B cell (primary cell): ENCODE results near the gene ARHGEF37. TPM values are rescaled to one million over a fixed set of nuclear protein-coding genes. Genes with fewer than 3 reads are reported as not detected.

Experiments used
- ATAC-seq: fragments of 200-7000 bp; cut with Tn5 transposase; one replicate; pipeline ENCODE4 v1.10.0; 2021; ENCODE audit warnings: low read depth, mild to moderate bottlenecking, moderate number of reproducible peaks, moderate library complexity
- CTCF ChIA-PET: fragments of 350-600 bp; sonication (Branson Sonifier 250); formaldehyde crosslinking; loops from one replicate; lab custom pipeline; 2021; ENCODE audit warnings: antibody characterized with exemption, inconsistent platforms; lab: Charles Lee
- POLR2A ChIA-PET: fragments of 350-600 bp; sonication (Branson Sonifier 250); formaldehyde crosslinking; loops from one replicate; lab custom pipeline; 2021; ENCODE audit warnings: antibody characterized with exemption; lab: Charles Lee
- DNase-seq: peaks from one replicate; pipeline ENCODE4 v3.0.0; 2013
- H2AFZ ChIP-seq: 2 replicates; pipeline ENCODE4 v1.6.1; 2012; ENCODE audit warnings: mild to moderate bottlenecking, low read depth, low read length; ENCODE audit not compliant: insufficient read depth, poor library complexity, severe bottlenecking
- H3K27ac ChIP-seq, 2 donors: 1 replicate in 1 of 2; 2 replicates in 1 of 2; pipeline ENCODE4 v1.5.1; 2012 to 2013; ENCODE audit warnings: low read length in 2 of 2, mild to moderate bottlenecking in 2 of 2, moderate library complexity in 1 of 2
- H3K27me3 ChIP-seq, 4 experiments: fragments of 200-600 bp in 1 of 4; sonication (generic) in 1 of 4; replicated peaks in 1 of 4; 1 replicate in 2 of 4; 2 replicates in 2 of 4; pipeline versions ENCODE4 v1.6.1 to v1.7.0; 2013 to 2016; ENCODE audit warnings: low read length in 3 of 4, mild to moderate bottlenecking in 2 of 4, mixed read lengths in 1 of 4, moderate library complexity in 1 of 4; ENCODE audit not compliant: insufficient read depth in 4 of 4, control insufficient read depth in 3 of 4; ENCODE audit errors: control extremely low read depth in 1 of 4
- H3K36me3 ChIP-seq, 2 experiments: replicated peaks in 1 of 2; 1 replicate in 1 of 2; 2 replicates in 1 of 2; pipeline versions ENCODE4 v1.6.1 to v1.7.1; 2013; ENCODE audit warnings: low read length in 1 of 2; ENCODE audit not compliant: insufficient read depth in 2 of 2, control insufficient read depth in 1 of 2; ENCODE audit errors: control extremely low read depth in 1 of 2, extremely low read depth in 1 of 2
- H3K4me1 ChIP-seq, 2 donors: fragments of 200-600 bp in 1 of 2; sonication (generic) in 1 of 2; 1 replicate in 1 of 2; 2 replicates in 1 of 2; pipeline versions ENCODE4 v1.5.1 to v1.6.1; 2013 to 2017; ENCODE audit warnings: low read length in 2 of 2; ENCODE audit not compliant: control insufficient read depth in 2 of 2, insufficient read depth in 2 of 2
- H3K4me2 ChIP-seq: replicated peaks from 2 replicates; pipeline ENCODE3; 2012; ENCODE audit warnings: mild to moderate bottlenecking, low read depth, low read length; ENCODE audit not compliant: poor library complexity, severe bottlenecking
- H3K4me3 ChIP-seq, 5 experiments: fragments of 200-600 bp in 1 of 5; sonication (generic) in 1 of 5; 1 replicate in 3 of 5; 2 replicates in 2 of 5; pipeline versions ENCODE4 v1.5.1 to v1.7.0; 2011 to 2016; ENCODE audit warnings: low read length in 4 of 5, mild to moderate bottlenecking in 4 of 5, low read depth in 2 of 5, control low read depth in 1 of 5, moderate library complexity in 1 of 5; ENCODE audit not compliant: insufficient read depth in 1 of 5; ENCODE audit errors: control extremely low read depth in 1 of 5, extremely low read depth in 1 of 5
- H3K79me2 ChIP-seq: fragments of 200-600 bp; sonication (generic); one replicate; pipeline ENCODE4 v1.6.0; 2016; ENCODE audit warnings: low read length; ENCODE audit not compliant: control insufficient read depth, insufficient read depth
- H3K9ac ChIP-seq: fragments of 200-600 bp; sonication (generic); 2 replicates; pipeline ENCODE4 v1.6.1; 2017; ENCODE audit warnings: mild to moderate bottlenecking, low read length, moderate library complexity
- H3K9me3 ChIP-seq, 3 donors: one replicate each; pipeline versions ENCODE4 v1.6.1 to v1.7.1; 2013; ENCODE audit warnings: low read length in 2 of 3; ENCODE audit not compliant: control insufficient read depth in 2 of 3, insufficient read depth in 1 of 3; ENCODE audit errors: control extremely low read depth in 1 of 3
- H4K20me1 ChIP-seq: 2 replicates; pipeline ENCODE4 v1.6.0; 2012; ENCODE audit warnings: mild to moderate bottlenecking, low read length; ENCODE audit not compliant: insufficient read depth, control insufficient read depth, poor library complexity, severe bottlenecking
- H3K27ac Mint-ChIP-seq: one replicate; pipeline ENCODE4 v1.8.0; 2021; ENCODE audit warnings: mixed read lengths
- H3K27me3 Mint-ChIP-seq: one replicate; pipeline ENCODE4 v1.8.0; 2021; ENCODE audit warnings: mixed read lengths
- H3K4me1 Mint-ChIP-seq: one replicate; pipeline ENCODE4 v1.8.0; 2021; ENCODE audit warnings: mixed read lengths
- H3K4me3 Mint-ChIP-seq: one replicate; pipeline ENCODE4 v1.8.0; 2021; ENCODE audit warnings: mixed read lengths
- H3K9me3 Mint-ChIP-seq: one replicate; pipeline ENCODE4 v1.8.0; 2022; ENCODE audit warnings: mixed read lengths; ENCODE audit not compliant: insufficient read depth
- CTCF ChIP-seq: fragments of 200-600 bp; IDR thresholded peaks from one replicate; pipeline ENCODE4 v1.8.0; 2022; ENCODE audit warnings: antibody characterized with exemption, mild to moderate bottlenecking
- EZH2 ChIP-seq: IDR thresholded peaks from 2 replicates; pipeline ENCODE4 v1.6.1; 2012; ENCODE audit warnings: borderline replicate concordance, low read depth, mild to moderate bottlenecking, moderate library complexity, low read length; ENCODE audit not compliant: insufficient read depth, poor library complexity, severe bottlenecking
- WGBS: methylation state at CpG from one replicate; pipeline ENCODE4 v1.1.5; 2013; ENCODE audit warnings: missing lambda C conversion rate; ENCODE audit not compliant: insufficient coverage; 5-methylcytosine and 5-hydroxymethylcytosine counted together
- intact Hi-C: fragments of 100-400 bp; cut with micrococcal nuclease; formaldehyde crosslinking; loops from one replicate; pipeline ENCODE4 v1.10.0; 2022
- polyA plus RNA-seq: library from polyadenylated mRNA; depleted of rRNA; stranded (reverse); fragments of >200 nt; gene quantifications from 2 replicates; pipeline ENCODE4 v1.2.3, GENCODE V29; 2012
- total RNA-seq, 2 donors: library from RNA; stranded (reverse); fragments of 120-200 nt in 1 of 2; gene quantifications; 1 replicate in 1 of 2; 2 replicates in 1 of 2; pipeline versions ENCODE4 v1.2.3 to v1.2.4, GENCODE V29; 2013 to 2022

The ARHGEF37 gene
- total and polyA plus RNA-seq, 2 donors (not counting 1 experiment from before 2014, with no cell fraction given), result 0.06 to 1.7 TPM

GRCh38 chr5:149683964-149684363 is 102.7 kb downstream of the ARHGEF37 start:
- H3K4me2 ChIP-seq, result no peak overlapping the region
- Mint-ChIP-seq H3K27ac (no peak overlapping the region), H3K9me3 (no peaks in the 10 kb centered on the region), H3K4me1 (peaks cover 46% of the 10 kb centered on the region), H3K27me3 (peaks cover 16% of the 10 kb centered on the region), H3K4me3 (no peak overlapping the region)
- intact Hi-C loops, result no loop called here
- H3K27ac ChIP-seq, result no peak overlapping the region
- TF ChIP-seq EZH2 (no peak), CTCF (no peak)
- H2AFZ ChIP-seq, result no peak overlapping the region
- H3K27me3 ChIP-seq, result peaks cover 0 to 10% (median 7%) of the 10 kb centered on the region in 4 experiments
- no peaks in the 10 kb centered on the region for H4K20me1 ChIP-seq
- POLR2A ChIA-PET, result interaction anchor here (0.5 kb wide), 1 partner anchor 145 kb away, joined by 3 read pairs; no protein-coding TSS in a partner anchor
- ATAC-seq (no peak), DNase-seq (no peak)
- CTCF ChIA-PET, result interaction anchor here (1.0 kb wide), 1 partner anchor 17 kb away, joined by 4 read pairs; no protein-coding TSS in a partner anchor
- peaks cover 38 to 39% of the 10 kb centered on the region in 2 donors for H3K4me1 ChIP-seq
- no peak overlapping the region for H3K4me3 ChIP-seq
- no peak overlapping the region for H3K9ac ChIP-seq
- no peaks in the 10 kb centered on the region for H3K79me2 ChIP-seq
- H3K36me3 ChIP-seq, result no peaks in the 10 kb centered on the region
- peaks cover 0 to 4% (median 0%) of the 10 kb centered on the region in 3 donors for H3K9me3 ChIP-seq
- 100% methylated on average over 1 of the region's 6 CpGs for WGBS

GRCh38 chr5:149684371-149684770 is 103.1 kb downstream of the ARHGEF37 start:
- H3K9ac ChIP-seq, result no peak overlapping the region
- Mint-ChIP-seq H3K9me3 (no peaks in the 10 kb centered on the region), H3K27ac (no peak overlapping the region), H3K4me1 (peaks cover 44% of the 10 kb centered on the region), H3K27me3 (peaks cover 20% of the 10 kb centered on the region), H3K4me3 (no peak overlapping the region)
- no peak for TF ChIP-seq CTCF
- no peak for TF ChIP-seq EZH2
- peaks cover 0 to 10% (median 7%) of the 10 kb centered on the region in 4 experiments for H3K27me3 ChIP-seq
- POLR2A ChIA-PET, result interaction anchor here (0.5 kb wide), 1 partner anchor 145 kb away, joined by 3 read pairs; no protein-coding TSS in a partner anchor
- DNase-seq (no peak), ATAC-seq (no peak)
- no peaks in the 10 kb centered on the region for H3K79me2 ChIP-seq
- peaks cover 38% of the 10 kb centered on the region in 2 donors for H3K4me1 ChIP-seq
- no peak overlapping the region for H2AFZ ChIP-seq
- CTCF ChIA-PET, result interaction anchor here (1.0 kb wide), 1 partner anchor 17 kb away, joined by 4 read pairs; no protein-coding TSS in a partner anchor
- intact Hi-C loops, result no loop called here
- WGBS, result 83% methylated on average over 2 of the region's 4 CpGs
- no peaks in the 10 kb centered on the region for H3K36me3 ChIP-seq
- H4K20me1 ChIP-seq, result no peaks in the 10 kb centered on the region
- no peak overlapping the region for H3K4me3 ChIP-seq
- peaks cover 0 to 4% (median 0%) of the 10 kb centered on the region in 3 donors for H3K9me3 ChIP-seq
- no peak overlapping the region for H3K4me2 ChIP-seq
- H3K27ac ChIP-seq, result no peak overlapping the region
